ENCODE results near the gene MPC1.

The MPC1 gene

GRCh38 chr6:166344240-166344639 is 38.5 kb downstream of the MPC1 start:
- Histone ChIP-seq H3F3A (ENCODE audit: control insufficient read depth, insufficient read depth) (peaks cover 6% of the 10 kb centered on the region), H4K20me1 (ENCODE audit: control insufficient read depth, insufficient read depth, low read depth, low read length) (peaks cover 7% of the 10 kb centered on the region), H3K79me2 (ENCODE audit: control insufficient read depth, low read length) (peaks cover 43% of the 10 kb centered on the region), H3K9me3 (ENCODE audit: control insufficient read depth, insufficient read depth, low read length) (no peaks in the 10 kb centered on the region), H3K27me3 (ENCODE audit: control insufficient read depth, low read length) (no peaks in the 10 kb centered on the region), H3K4me3 (ENCODE audit: low read length) (no peak overlapping the region), H3K4me2 (ENCODE audit: low read length) (no peak overlapping the region; the same call in 1 of the 2 replicates), H3K27ac (ENCODE audit: low read depth, low read length) (no peak overlapping the region), H3K36me3 (ENCODE audit: control insufficient read depth, low read length) (peaks cover 30% of the 10 kb centered on the region), H3K4me1 (ENCODE audit: control insufficient read depth, low read length) (peaks cover 36% of the 10 kb centered on the region), H3K9me2 (replicated peaks; ENCODE audit: control insufficient read depth, low read length) (no peaks in the 10 kb centered on the region)
- TF ChIP-seq CTCF (IDR thresholded peaks at IDR 0.05; ENCODE audit: low read depth, low read length, poor library complexity, severe bottlenecking) = no peak

GRCh38 chr6:166343150-166343487 is 39.6 kb downstream of the MPC1 start:
- Histone ChIP-seq H3K79me2 (ENCODE audit: control insufficient read depth, low read length) (peaks cover 54% of the 10 kb centered on the region), H3K4me2 (ENCODE audit: low read length) (peak overlapping the region; percentile 89), H3K36me3 (ENCODE audit: control insufficient read depth, low read length) (peaks cover 39% of the 10 kb centered on the region), H3K9me3 (ENCODE audit: control insufficient read depth, insufficient read depth, low read length) (no peaks in the 10 kb centered on the region), H4K20me1 (ENCODE audit: control insufficient read depth, insufficient read depth, low read depth, low read length) (peaks cover 12% of the 10 kb centered on the region), H3K4me1 (ENCODE audit: control insufficient read depth, low read length) (peaks cover 48% of the 10 kb centered on the region), H3K27ac (ENCODE audit: low read depth, low read length) (peak overlapping the region; percentile 87), H3K9me2 (replicated peaks; ENCODE audit: control insufficient read depth, low read length) (no peaks in the 10 kb centered on the region), H3F3A (ENCODE audit: control insufficient read depth, insufficient read depth) (peaks cover 6% of the 10 kb centered on the region), H3K27me3 (ENCODE audit: control insufficient read depth, low read length) (no peaks in the 10 kb centered on the region), H3K4me3 (ENCODE audit: low read length) (peak overlapping the region; percentile 99)
- TF ChIP-seq CTCF (IDR thresholded peaks at IDR 0.05; ENCODE audit: low read depth, low read length, poor library complexity, severe bottlenecking) (no peak), EZH2phosphoT487 (IDR thresholded peaks at IDR 0.05; ENCODE audit: borderline replicate concordance, low read length) (no peak)

DNA sequence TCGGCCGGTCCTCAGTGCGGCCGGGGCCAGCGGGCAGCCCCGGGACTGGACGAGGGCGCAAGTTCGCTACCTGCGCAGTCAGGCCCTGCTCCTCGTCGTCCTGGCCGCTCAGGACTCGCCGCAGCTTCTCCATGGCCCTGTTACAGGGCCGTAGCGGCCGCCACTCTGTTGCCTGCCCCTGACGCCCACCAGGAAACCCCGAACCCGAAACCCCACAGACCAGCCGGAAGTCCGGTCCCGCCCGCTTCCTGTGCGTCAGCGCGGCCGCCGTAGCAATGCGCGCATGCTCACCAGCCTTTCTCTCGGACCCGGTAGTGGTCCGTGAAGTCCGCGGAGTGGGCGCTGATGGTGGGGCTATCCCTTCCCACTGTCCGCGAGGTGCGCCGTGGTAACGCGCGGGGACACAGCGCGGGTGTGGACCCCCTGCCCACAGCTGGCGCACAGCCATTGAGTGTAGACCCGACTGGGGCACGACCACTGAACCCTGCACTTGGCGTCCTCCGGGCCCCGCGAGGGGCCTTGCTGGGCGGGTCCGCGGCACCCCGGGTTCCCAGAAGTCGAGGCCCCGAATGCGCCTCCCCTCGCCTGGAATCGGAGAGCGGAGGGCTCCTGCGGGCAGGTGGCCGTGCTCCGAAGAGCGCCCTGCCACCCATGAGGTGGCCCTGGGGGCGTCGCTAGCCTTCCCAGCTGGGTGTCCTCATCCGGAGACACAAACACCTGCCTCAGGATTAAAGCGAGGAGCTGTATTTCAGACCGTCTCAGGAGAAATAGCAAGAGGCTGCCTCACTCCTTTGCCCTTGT is 40.2 kb downstream of the MPC1 start, which contains the start of gene SFT2D1:
SFT2D1 (minus strand) TSS at position 197 of the 801 bp plus-strand sequence; CDS start at position 133, 64 bp downstream.
- peaks cover 60% of the 10 kb centered on the region for H3K79me2 ChIP-seq (ENCODE audit: control insufficient read depth, low read length)
- no peaks in the 10 kb centered on the region for H3K27me3 ChIP-seq (ENCODE audit: control insufficient read depth, low read length)
- peaks cover 12% of the 10 kb centered on the region for H4K20me1 ChIP-seq (ENCODE audit: control insufficient read depth, insufficient read depth, low read depth, low read length)
- H3K4me2 ChIP-seq (ENCODE audit: low read length) = peak within 1 kb of the TSS; percentile 89
- peaks cover 45% of the 10 kb centered on the region for H3K36me3 ChIP-seq (ENCODE audit: control insufficient read depth, low read length)
- H3K4me1 ChIP-seq (ENCODE audit: control insufficient read depth, low read length) = peaks cover 50% of the 10 kb centered on the region
- peak within 1 kb of the TSS; percentile 99 for H3K4me3 ChIP-seq (ENCODE audit: low read length)
- peak within 1 kb of the TSS; percentile 87 for H3K27ac ChIP-seq (ENCODE audit: low read depth, low read length)
- H3F3A ChIP-seq (ENCODE audit: control insufficient read depth, insufficient read depth) = peaks cover 6% of the 10 kb centered on the region
- no peaks in the 10 kb centered on the region for H3K9me3 ChIP-seq (ENCODE audit: control insufficient read depth, insufficient read depth, low read length)
- TF ChIP-seq EZH2phosphoT487 (IDR thresholded peaks at IDR 0.05; ENCODE audit: borderline replicate concordance, low read length) = no peak
- TF ChIP-seq CTCF (IDR thresholded peaks at IDR 0.05; ENCODE audit: low read depth, low read length, poor library complexity, severe bottlenecking) = no peak
- H3K9me2 ChIP-seq (replicated peaks; ENCODE audit: control insufficient read depth, low read length) = no peaks in the 10 kb centered on the region
